Body of pancreas (tissue), 4 donors: ENCODE measurements around the gene FKBP10. TPM values are rescaled to one million over a fixed set of nuclear protein-coding genes. Genes with fewer than 3 reads are reported as not detected.
A peak's percentile ranks its signal among the peaks of the same experiment; 100 is the strongest.

Experiments
- ATAC-seq: fragments of 150-250 bp; one replicate; pipeline ENCODE4 v1.9.1; 2016
- DNase-seq, 4 donors: peaks; one replicate each; pipeline ENCODE4 v3.0.0-alpha.2; 2019
- H3K27ac ChIP-seq, 4 donors: fragments of 200-600 bp; sonication (generic); 1 replicate in 3 of 4; 2 replicates in 1 of 4; pipeline versions ENCODE4 v1.5.1 to v1.6.1; 2016 to 2019; ENCODE audit warnings: mild to moderate bottlenecking in 1 of 4, mixed read lengths in 1 of 4, moderate library complexity in 1 of 4
- H3K27me3 ChIP-seq, 2 donors: fragments of 200-600 bp; sonication (generic); one replicate each; pipeline ENCODE4 v1.6.0; 2016; ENCODE audit warnings: mild to moderate bottlenecking in 1 of 2
- H3K36me3 ChIP-seq, 2 donors: fragments of 200-600 bp; sonication (generic); replicated peaks in 1 of 2; 2 replicates each; pipeline ENCODE4 v1.5.1; 2016; ENCODE audit warnings: low read depth in 2 of 2; ENCODE audit not compliant: insufficient read depth in 1 of 2
- H3K4me1 ChIP-seq: fragments of 200-600 bp; sonication (generic); one replicate; pipeline ENCODE4 v1.6.0; 2016
- H3K4me3 ChIP-seq, 2 donors: fragments of 200-600 bp; sonication (generic); 1 replicate in 1 of 2; 2 replicates in 1 of 2; pipeline ENCODE4 v1.5.1; 2016 to 2019
- H3K9me3 ChIP-seq, 3 donors: fragments of 200-600 bp; sonication (generic); 1 replicate in 2 of 3; 2 replicates in 1 of 3; pipeline ENCODE4 v1.5.1; 2016
- POLR2A ChIP-seq, 3 donors: fragments of 450-650 bp; IDR thresholded peaks; one replicate each; pipeline ENCODE4 v1.6.1; 2016; ENCODE audit warnings: antibody characterized with exemption in 3 of 3, mild to moderate bottlenecking in 2 of 3
- WGBS, 2 donors: methylation state at CpG; one replicate each; pipeline ENCODE4 v1.1.5; 2017; 5-methylcytosine and 5-hydroxymethylcytosine counted together
- intact Hi-C: fragments of 100-400 bp; cut with DNase I; formaldehyde crosslinking; loops from one replicate; pipeline ENCODE4 v1.15.1; 2023
- total RNA-seq, 2 donors: library from RNA; depleted of rRNA; stranded (reverse); fragments of >200 nt; gene quantifications; one replicate each; pipeline ENCODE4 v1.1.0, GENCODE V29; 2016
- TF ChIP-seq, protein P1 (sequence below), 7 experiments: fragments of 450-650 bp in 4 of 7; fragments of 200-600 bp in 3 of 7; sonication (generic) in 3 of 7; IDR thresholded peaks; one replicate each; pipeline ENCODE4 v1.5.1; 2016 to 2019; ENCODE audit warnings: antibody characterized with exemption in 7 of 7

Gene FKBP10
- total RNA-seq, 2 donors from 2014 or later, result 22.3 to 33.6 TPM

DNA sequence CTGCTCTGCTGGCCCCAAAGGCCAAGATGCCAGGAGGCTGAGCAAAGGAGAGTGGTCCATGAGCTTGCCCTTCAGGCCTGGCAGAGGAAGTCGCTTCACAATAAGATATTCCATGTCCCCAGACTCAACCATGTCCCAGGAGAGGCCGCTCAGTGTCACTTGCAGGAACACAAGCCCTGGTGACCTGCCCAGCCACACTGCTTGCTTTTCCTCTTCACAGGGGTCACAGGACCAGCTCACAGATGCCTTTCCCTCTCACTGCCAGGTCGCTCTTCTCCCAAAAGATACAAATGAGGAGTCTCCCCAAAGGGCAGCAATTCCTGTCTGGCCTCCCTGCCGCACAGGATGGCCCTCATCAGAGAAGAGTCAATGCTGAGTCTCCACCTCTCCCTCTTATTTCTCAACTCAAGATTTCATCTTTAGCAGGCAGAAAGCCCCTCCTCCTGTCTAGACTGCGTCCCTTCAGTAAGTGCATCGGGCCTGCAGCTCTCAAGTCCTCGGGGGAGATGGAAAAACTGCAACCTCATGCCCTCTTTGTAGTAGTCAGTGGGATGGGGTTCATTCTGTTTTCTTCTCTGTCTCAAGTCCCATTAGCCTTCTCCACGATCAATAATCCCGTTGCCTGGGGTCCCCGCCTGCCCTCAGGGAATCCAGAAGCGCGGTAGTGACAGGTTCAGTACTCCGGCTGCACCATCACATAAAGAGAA, 31.2 kb upstream of the FKBP10 start:
- DNase-seq (no peak), ATAC-seq (no peak)
- Histone ChIP-seq H3K9me3 (no peaks in the 10 kb centered on the region), H3K4me1 (peaks cover 72% of the 10 kb centered on the region), H3K27me3 (no peaks in the 10 kb centered on the region), H3K36me3 (no peaks in the 10 kb centered on the region), H3K4me3 (no peak overlapping the region), H3K27ac (peak overlapping the region in 3 of 4 donors; percentile 29 to 97 (median 95))
- intact Hi-C loops, result no loop called here
- no peak for TF ChIP-seq POLR2A (IDR thresholded peaks at IDR 0.05)
- TF ChIP-seq, protein P1, sequence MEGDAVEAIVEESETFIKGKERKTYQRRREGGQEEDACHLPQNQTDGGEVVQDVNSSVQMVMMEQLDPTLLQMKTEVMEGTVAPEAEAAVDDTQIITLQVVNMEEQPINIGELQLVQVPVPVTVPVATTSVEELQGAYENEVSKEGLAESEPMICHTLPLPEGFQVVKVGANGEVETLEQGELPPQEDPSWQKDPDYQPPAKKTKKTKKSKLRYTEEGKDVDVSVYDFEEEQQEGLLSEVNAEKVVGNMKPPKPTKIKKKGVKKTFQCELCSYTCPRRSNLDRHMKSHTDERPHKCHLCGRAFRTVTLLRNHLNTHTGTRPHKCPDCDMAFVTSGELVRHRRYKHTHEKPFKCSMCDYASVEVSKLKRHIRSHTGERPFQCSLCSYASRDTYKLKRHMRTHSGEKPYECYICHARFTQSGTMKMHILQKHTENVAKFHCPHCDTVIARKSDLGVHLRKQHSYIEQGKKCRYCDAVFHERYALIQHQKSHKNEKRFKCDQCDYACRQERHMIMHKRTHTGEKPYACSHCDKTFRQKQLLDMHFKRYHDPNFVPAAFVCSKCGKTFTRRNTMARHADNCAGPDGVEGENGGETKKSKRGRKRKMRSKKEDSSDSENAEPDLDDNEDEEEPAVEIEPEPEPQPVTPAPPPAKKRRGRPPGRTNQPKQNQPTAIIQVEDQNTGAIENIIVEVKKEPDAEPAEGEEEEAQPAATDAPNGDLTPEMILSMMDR (IDR thresholded peaks at IDR 0.05), result no peak
- WGBS, 2 donors, result 77 to 79% methylated on average over 13 of the region's 13 CpGs

DNA sequence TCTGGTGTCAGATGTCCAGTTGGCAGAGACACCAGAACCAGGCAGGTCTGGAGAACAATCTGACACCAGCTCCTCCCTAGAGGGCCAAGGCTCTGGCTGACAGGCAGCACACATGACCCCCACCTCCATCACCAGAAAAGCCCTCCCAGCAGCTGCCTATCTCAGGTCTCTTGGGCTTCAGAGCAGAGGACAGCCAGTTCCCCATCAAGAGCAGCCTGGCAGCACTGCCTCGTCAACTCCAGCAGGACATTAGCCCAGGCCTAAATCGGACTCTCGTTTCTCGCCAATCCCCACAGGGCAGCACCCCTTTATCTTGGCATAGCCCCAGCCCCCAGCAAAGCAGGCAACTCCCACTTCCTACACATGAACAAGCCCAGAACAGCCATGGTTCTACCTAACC, 30.7 kb upstream of the FKBP10 start:
- H3K27ac ChIP-seq, result peak overlapping the region in 3 of 4 donors; percentile 29 to 97 (median 95)
- DNase-seq, result peak in 3 of 4 donors; percentile 34 to 48 (median 39)
- no peak overlapping the region for H3K4me3 ChIP-seq
- H3K4me1 ChIP-seq, result peaks cover 69% of the 10 kb centered on the region
- H3K36me3 ChIP-seq, result no peaks in the 10 kb centered on the region
- no peaks in the 10 kb centered on the region for H3K9me3 ChIP-seq
- ATAC-seq, result no peak
- TF ChIP-seq, protein P1 (IDR thresholded peaks at IDR 0.05), result peak in 1 of 7 experiments; percentile 5
- TF ChIP-seq POLR2A (IDR thresholded peaks at IDR 0.05), result no peak
- intact Hi-C loops, result no loop called here
- WGBS, 2 donors, result 40 to 42% methylated on average over 4 of the region's 4 CpGs
- no peaks in the 10 kb centered on the region for H3K27me3 ChIP-seq

DNA sequence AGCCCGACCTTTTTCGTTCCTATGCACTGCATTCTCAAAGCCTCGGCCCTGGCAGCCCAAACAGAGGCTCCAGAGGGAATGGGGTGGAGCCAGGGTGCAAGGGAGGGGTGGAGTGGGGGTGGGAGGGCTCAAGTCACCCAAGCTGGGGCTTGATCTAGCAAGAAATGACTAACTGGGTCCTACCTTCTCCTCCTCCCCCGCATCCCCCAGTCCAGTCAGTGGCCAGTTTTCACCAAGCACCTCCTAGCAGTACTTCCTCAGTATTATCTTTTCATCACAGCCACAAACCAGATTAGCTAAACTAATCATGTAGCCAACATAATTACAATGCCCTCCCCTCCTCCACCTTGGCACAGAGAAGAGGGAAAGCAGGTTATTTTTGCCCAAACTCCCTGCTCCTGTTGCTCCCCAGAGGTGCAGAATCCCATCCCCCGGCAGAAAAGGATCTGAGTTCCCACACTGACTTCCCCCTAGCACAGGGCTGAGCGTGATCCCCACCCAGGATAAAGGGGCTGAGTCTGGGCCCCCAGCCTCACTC, 28.5 kb upstream of the FKBP10 start:
- H3K27ac ChIP-seq, result peak overlapping the region; percentile 31 to 97 (median 95)
- no peak for ATAC-seq
- H3K27me3 ChIP-seq, result no peaks in the 10 kb centered on the region
- intact Hi-C loops, result no loop called here
- H3K36me3 ChIP-seq, result no peaks in the 10 kb centered on the region
- no peak overlapping the region for H3K4me3 ChIP-seq
- H3K9me3 ChIP-seq, result no peaks in the 10 kb centered on the region
- WGBS, 2 donors, result 21 to 55% methylated on average over 3 to 6 of the region's 6 CpGs
- peak in 1 of 3 donors; percentile 26 for TF ChIP-seq POLR2A (IDR thresholded peaks at IDR 0.05)
- TF ChIP-seq, protein P1 (IDR thresholded peaks at IDR 0.05), result no peak
- peak; percentile 38 to 71 (median 64) for DNase-seq
- peaks cover 56% of the 10 kb centered on the region for H3K4me1 ChIP-seq

DNA sequence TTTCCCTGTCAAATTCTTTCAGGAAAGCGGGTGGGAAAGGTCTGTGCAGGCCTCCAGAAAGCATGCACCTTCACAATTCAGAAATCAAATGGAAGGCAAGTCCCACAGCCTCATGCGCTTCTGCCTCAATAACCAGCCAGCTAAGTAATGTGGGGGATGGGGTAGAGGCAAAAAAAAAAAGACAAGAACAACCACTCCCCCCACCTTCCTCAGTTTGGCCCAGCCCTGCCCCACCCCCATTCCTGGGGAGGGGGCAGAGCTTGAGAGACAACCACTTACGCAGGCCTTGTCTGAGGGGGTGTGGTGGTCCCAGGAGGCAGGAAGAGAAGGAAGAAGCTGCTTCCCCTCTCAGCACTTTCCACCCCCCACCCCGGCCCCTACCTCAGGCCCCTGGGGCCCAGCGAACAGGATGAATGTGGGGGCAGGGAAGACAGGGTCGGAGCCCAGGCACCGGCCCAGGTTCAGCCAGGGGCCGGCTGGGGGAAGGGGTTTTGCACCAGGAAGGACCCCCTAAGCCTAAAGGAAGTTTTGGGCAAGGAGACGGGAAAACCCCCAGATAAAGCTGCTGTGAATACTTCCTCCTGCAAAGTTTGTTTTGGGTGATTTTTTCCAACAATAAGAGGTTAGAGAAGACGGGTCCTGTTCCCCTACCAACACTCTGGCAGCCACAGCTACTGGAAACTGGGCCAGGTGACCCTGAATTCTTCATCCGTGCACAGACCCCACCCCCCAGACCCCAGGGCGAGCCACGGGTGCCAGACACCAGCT, 27.5 kb upstream of the FKBP10 start:
- no peak for ATAC-seq
- Histone ChIP-seq H3K27me3 (no peaks in the 10 kb centered on the region), H3K36me3 (no peaks in the 10 kb centered on the region), H3K9me3 (no peaks in the 10 kb centered on the region), H3K27ac (peak overlapping the region; percentile 95 to 97 (median 96)), H3K4me1 (peaks cover 55% of the 10 kb centered on the region), H3K4me3 (peak overlapping the region; percentile 64 to 94)
- TF ChIP-seq, protein P1 (IDR thresholded peaks at IDR 0.05), result no peak
- TF ChIP-seq POLR2A (IDR thresholded peaks at IDR 0.05), result peak in 1 of 3 donors; percentile 1
- intact Hi-C loops, result no loop called here
- 8 to 14% methylated on average over 10 to 12 of the region's 13 CpGs for WGBS, 2 donors
- DNase-seq, result no peak
